ENCODE measurements around the gene GIMAP5. TPM values are rescaled to one million over a fixed set of nuclear protein-coding genes. Genes with fewer than 3 reads are reported as not detected.

Gene GIMAP5
- polyA plus RNA-seq (ENCODE audit: insufficient read length in 3 of 3): 1 to 10 TPM; 3.2 to 5.9 (median 5.5) TPM
- long read RNA-seq, donor 1, full-length matches to known transcripts: 2 of 2 reads
- long read RNA-seq, donor 1, partial matches to known transcripts: 0 of 2 reads
- long read RNA-seq, donor 1, other reads (novel, unspliced or antisense): 0 of 2 reads
- long read RNA-seq, donor 2, partial matches to known transcripts: 0 of 1 reads
- long read RNA-seq, donor 2, other reads (novel, unspliced or antisense): 0 of 1 reads
- long read RNA-seq, donor 3, transcript GIMAP5-201 (3 exons, 2,291 nt): major isoform, 5 of 5 reads
- long read RNA-seq, donor 3, partial matches to known transcripts: 0 of 5 reads
- long read RNA-seq, donor 3, other reads (novel, unspliced or antisense): 0 of 5 reads
- long read RNA-seq, donor 4, partial matches to known transcripts: 0 of 1 reads
- long read RNA-seq, donor 4, other reads (novel, unspliced or antisense): 0 of 1 reads
- long read RNA-seq, donor 5: 0 reads
- long read RNA-seq, donor 6, transcript GIMAP5-201 (3 exons, 2,291 nt): major isoform, 6 of 11 reads
- long read RNA-seq, donor 6, partial matches to known transcripts: 5 of 11 reads
- long read RNA-seq, donor 6, other reads (novel, unspliced or antisense): 0 of 11 reads
- long read RNA-seq, donor 7, partial matches to known transcripts: 0 of 4 reads
- long read RNA-seq, donor 7, other reads (novel, unspliced or antisense): 0 of 4 reads
- long read RNA-seq, donor 8: 0 reads
- long read RNA-seq, donor 9, partial matches to known transcripts: 0 of 2 reads
- long read RNA-seq, donor 9, other reads (novel, unspliced or antisense): 0 of 2 reads
- long read RNA-seq, donor 10, partial matches to known transcripts: 0 of 3 reads
- long read RNA-seq, donor 10, other reads (novel, unspliced or antisense): 0 of 3 reads
- long read RNA-seq, donor 11, partial matches to known transcripts: 0 of 1 reads
- long read RNA-seq, donor 11, other reads (novel, unspliced or antisense): 0 of 1 reads
- long read RNA-seq, donor 12, full-length matches to known transcripts: 5 of 5 reads
- long read RNA-seq, donor 12, partial matches to known transcripts: 0 of 5 reads
- long read RNA-seq, donor 12, other reads (novel, unspliced or antisense): 0 of 5 reads
- long read RNA-seq, donor 13: 0 reads
- long read RNA-seq, donor 14, partial matches to known transcripts: 5 of 9 reads
- long read RNA-seq, donor 14, other reads (novel, unspliced or antisense): 0 of 9 reads
- long read RNA-seq, donor 15, partial matches to known transcripts: 0 of 3 reads
- long read RNA-seq, donor 15, other reads (novel, unspliced or antisense): 0 of 3 reads
- long read RNA-seq, donor 16, transcript GIMAP5-201 (3 exons, 2,291 nt): major isoform, 8 of 8 reads
- long read RNA-seq, donor 16, partial matches to known transcripts: 0 of 8 reads
- long read RNA-seq, donor 16, other reads (novel, unspliced or antisense): 0 of 8 reads

- no peak for DNase-seq (ENCODE audit: extremely low read depth in 1 of 11, low read depth in 9 of 11, low spot score in 4 of 11)
Observed at GRCh38 chr7:150737265-150738055, at the start of gene GIMAP5. GIMAP5 (plus strand) TSS chr7:150737418; CDS start chr7:150740885, 3,467 bp downstream.

- DNase-seq (ENCODE audit: extremely low read depth in 1 of 11, low read depth in 9 of 11, low spot score in 4 of 11): no peak
Observed at GRCh38 chr7:150688630-150689029, 48.6 kb upstream of the GIMAP5 start.

- DNase-seq (ENCODE audit: extremely low read depth in 1 of 11, low read depth in 9 of 11, low spot score in 4 of 11): no peak
Observed at GRCh38 chr7:150695654-150696053, 41.6 kb upstream of the GIMAP5 start.

GRCh38 chr7:150703209-150703608 is 34.0 kb upstream of the GIMAP5 start:
- DNase-seq (ENCODE audit: extremely low read depth in 1 of 11, low read depth in 9 of 11, low spot score in 4 of 11): no peak

GRCh38 chr7:150715293-150715692 is 21.9 kb upstream of the GIMAP5 start:
- no peak for DNase-seq (ENCODE audit: extremely low read depth in 1 of 11, low read depth in 9 of 11, low spot score in 4 of 11)

GRCh38 chr7:150715738-150716137 is 21.5 kb upstream of the GIMAP5 start:
- DNase-seq (ENCODE audit: extremely low read depth in 1 of 11, low read depth in 9 of 11, low spot score in 4 of 11): no peak

GRCh38 chr7:150716368-150716767 is 20.9 kb upstream of the GIMAP5 start, which contains the start of gene GIMAP1:
GIMAP1 (plus strand) TSS chr7:150716613; CDS start chr7:150719048, 2,435 bp downstream.
- DNase-seq (ENCODE audit: extremely low read depth in 1 of 11, low read depth in 9 of 11, low spot score in 4 of 11): peak in 2 of 11 donors; percentile 10 to 11

- DNase-seq (ENCODE audit: extremely low read depth in 1 of 11, low read depth in 9 of 11, low spot score in 4 of 11): no peak
Observed at GRCh38 chr7:150716939-150717338, 20.3 kb upstream of the GIMAP5 start.

DNA sequence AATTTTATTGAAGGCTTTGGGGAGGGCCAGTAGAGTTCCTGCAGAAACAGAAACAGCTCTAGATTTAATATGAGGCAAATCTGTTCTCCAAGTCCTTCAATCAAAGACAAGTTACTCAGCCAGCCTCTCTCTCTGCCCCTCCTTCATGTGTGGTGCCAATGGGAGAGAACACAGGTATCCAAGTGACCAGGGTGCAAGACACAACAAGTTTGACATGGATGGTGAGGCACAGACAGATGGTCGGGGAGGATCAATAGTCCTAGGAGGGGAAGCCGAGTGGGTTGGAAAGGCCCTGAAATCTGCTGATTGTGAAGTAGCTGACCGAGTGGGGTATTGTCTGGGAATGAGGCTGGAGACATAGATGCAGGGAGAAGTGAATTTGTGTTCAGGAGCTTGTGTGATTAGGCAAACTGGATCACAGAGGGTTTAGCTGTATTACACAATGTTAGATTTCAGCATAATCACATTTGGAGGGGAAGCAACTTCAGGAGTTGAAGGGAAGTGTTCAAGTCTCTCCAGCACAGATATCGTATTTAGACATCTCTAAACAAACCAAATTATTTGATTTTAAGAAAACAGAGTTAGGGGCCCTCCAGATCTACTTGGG is 19.3 kb upstream of the GIMAP5 start:
- DNase-seq (ENCODE audit: extremely low read depth in 1 of 11, low read depth in 9 of 11, low spot score in 4 of 11): no peak

DNA sequence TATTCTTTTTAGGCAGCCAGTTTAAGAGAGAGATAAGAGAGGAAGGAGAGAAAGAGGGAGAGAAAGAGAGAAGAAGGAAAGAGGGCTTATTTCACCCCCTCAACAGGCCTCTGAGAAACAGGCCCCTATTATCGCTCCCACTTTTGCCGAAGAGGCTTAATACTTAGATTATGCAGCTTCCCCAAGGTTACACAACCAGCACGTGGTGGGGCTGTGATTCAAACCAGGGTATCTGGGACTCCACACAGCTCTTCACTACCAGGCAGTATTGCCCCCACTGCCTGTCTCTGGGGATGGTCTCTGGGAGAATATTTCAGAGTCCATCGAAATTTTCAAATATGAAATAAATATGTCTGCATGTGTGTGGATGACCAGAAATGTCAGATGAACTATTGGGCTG is 17.8 kb upstream of the GIMAP5 start:
- no peak for DNase-seq (ENCODE audit: extremely low read depth in 1 of 11, low read depth in 9 of 11, low spot score in 4 of 11)

DNA sequence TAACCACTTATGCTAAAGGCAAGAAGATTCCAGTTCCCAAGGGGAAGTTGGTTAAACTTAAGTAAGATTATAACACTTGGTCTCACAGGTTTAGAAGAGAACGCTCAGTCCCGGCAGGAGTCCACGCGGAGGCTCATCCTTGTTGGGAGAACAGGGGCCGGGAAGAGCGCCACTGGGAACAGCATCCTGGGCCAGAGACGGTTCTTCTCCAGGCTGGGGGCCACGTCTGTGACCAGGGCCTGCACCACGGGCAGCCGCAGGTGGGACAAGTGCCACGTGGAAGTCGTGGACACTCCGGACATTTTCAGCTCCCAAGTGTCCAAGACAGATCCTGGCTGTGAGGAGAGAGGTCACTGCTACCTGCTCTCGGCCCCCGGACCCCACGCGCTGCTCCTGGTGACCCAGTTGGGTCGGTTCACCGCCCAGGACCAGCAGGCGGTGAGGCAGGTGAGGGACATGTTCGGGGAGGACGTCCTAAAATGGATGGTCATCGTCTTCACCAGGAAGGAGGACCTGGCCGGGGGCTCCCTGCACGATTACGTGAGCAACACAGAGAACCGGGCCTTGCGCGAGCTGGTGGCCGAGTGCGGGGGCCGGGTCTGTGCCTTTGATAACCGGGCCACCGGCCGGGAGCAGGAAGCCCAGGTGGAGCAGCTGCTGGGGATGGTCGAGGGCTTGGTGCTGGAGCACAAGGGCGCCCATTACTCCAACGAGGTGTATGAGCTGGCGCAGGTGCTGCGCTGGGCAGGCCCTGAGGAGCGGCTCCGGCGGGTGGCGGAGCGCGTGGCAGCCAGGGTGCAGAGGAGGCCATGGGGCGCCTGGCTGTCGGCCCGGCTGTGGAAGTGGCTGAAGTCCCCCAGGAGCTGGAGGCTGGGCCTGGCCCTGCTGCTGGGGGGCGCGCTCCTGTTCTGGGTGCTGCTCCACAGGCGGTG is 17.0 kb upstream of the GIMAP5 start:
- DNase-seq (ENCODE audit: extremely low read depth in 1 of 11, low read depth in 9 of 11, low spot score in 4 of 11): no peak

- no peak for DNase-seq (ENCODE audit: extremely low read depth in 1 of 11, low read depth in 9 of 11, low spot score in 4 of 11)
Observed at GRCh38 chr7:150721970-150722373, 15.2 kb upstream of the GIMAP5 start.

- DNase-seq (ENCODE audit: extremely low read depth in 1 of 11, low read depth in 9 of 11, low spot score in 4 of 11): no peak
Observed at GRCh38 chr7:150722431-150722931, 14.7 kb upstream of the GIMAP5 start.

GRCh38 chr7:150723467-150723866 is 13.8 kb upstream of the GIMAP5 start:
- no peak for DNase-seq (ENCODE audit: extremely low read depth in 1 of 11, low read depth in 9 of 11, low spot score in 4 of 11)

DNA sequence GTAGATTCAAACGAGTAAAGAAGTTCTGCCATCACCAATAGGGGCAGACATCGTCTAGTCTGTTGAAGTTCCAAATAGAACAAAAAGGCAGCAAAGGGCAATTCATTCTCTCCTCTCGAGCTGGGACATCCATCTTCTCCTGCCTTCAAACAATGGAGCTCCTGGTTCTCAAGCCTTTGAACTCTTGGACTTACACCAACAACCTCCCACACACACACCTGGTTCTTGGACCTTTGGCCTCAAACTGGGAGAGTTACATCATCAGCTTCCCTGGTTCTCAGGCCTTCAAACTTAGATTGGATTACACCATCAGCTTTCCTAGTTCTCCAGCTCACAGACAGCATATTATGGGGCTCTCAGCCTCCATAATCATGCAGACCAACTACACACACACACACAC is 9.8 kb upstream of the GIMAP5 start:
- DNase-seq (ENCODE audit: extremely low read depth in 1 of 11, low read depth in 9 of 11, low spot score in 4 of 11): no peak

GRCh38 chr7:150728011-150728410 is 9.2 kb upstream of the GIMAP5 start:
- no peak for DNase-seq (ENCODE audit: extremely low read depth in 1 of 11, low read depth in 9 of 11, low spot score in 4 of 11)
